NCI-H524 treated with DMSO at 0.1 percent for 48 hours (cell line): ENCODE data around the gene GALM.
"Not testable (repeated sequence)": the region's sequence is repeated elsewhere in the genome, so short reads cannot be mapped to it uniquely, and the experiment has no call there.

ENCODE experiments used
- DNase-seq: peaks from one replicate; lab custom pipeline; 2025; lab: John Stamatoyannopoulos, UW

The GALM gene

DNA sequence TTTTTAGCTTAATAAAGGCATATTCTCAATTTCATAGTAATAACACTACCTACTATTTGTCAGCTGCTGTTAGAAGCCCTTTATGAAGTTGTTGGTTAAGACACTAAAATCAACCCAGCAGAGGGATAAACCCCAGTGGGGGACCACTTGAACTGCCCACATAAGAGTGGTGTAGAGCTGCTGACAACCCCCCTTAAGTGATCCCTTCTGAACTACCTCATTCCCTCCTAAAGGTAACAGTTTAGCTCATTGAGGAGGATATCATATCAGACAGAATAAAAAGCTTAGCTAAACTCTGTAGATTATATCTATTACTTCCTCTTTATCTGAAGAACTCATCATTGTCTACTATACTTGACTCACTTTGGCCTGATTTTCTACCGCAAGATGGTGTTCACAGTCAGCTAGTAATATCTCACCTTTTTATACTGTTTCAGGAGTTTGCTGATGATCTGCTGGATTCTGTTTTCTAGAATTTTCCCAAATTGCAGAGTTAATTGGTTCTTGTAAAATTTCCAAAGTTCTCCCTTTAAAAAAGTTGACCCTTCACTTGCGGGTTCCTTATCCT is 16.2 kb downstream of the GALM start:
- DNase-seq: no peak

DNA sequence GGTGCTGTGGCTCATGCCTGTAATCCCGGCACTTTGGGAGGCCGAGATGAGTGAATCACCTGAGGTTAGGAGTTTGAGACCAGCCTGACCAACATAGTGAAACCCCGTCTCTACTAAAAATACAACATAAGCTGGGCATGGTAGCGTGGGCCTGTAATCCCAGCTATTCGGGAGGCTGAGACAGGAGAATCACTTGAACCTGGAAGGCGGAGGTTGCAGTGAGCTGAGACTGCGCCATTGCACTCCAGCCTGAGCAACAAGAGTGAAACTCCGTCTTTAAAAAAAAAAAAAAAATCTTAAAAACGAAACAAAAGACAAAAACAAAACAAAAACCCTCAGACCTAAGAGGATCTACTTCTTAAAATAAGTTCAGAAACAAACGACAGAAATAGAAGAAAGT is 16.7 kb downstream of the GALM start:
- not testable (repeated sequence) for DNase-seq

DNA sequence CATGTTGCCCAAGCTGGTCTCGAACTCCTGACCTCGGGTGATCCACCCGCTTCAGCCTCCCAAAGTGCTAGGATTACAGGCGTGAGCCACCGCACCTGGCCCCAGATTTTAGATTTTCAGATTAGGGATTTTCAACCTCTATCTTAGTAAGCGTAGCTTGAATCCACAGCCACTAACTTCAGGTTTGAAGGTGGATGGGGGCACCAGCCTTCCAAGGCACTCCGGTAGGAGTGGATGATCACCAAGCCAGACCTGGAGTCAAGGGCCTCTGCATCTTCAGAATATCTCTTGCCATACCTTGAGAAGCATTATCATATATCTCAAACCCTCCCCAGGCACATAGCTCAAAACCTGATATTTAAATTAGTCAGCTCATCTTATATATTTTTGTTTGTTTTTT is 17.9 kb downstream of the GALM start:
- DNase-seq: no peak

DNA sequence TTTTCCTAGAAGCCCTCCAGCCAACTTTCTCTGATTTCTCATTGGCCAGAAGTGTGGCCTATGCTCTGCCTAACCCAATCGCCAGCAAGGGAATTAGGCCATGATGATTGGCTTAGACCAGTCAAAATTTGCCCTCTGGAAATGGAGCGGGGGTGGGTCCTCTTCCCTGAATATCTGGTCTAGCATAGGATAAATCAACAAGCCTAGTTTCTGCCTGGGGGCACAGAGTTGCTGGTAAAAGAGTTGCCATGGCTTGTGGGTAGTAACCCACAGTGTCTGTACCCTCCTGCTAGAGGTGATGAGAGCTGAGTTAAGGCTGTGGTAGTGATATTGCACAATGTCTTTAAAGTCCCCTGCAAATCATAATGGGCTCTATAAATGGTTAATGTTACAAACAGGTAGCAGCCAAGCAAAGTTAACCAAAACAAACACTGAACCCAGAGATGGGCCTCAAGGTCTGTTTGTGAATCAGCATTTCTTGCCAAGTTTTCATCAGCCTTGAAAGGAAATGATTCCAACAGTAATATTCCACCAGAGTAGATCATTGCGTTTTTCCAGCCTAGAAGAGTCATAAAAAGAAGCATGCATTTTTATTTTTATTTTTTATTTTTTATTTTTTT is 19.3 kb downstream of the GALM start:
- DNase-seq: no peak

DNA sequence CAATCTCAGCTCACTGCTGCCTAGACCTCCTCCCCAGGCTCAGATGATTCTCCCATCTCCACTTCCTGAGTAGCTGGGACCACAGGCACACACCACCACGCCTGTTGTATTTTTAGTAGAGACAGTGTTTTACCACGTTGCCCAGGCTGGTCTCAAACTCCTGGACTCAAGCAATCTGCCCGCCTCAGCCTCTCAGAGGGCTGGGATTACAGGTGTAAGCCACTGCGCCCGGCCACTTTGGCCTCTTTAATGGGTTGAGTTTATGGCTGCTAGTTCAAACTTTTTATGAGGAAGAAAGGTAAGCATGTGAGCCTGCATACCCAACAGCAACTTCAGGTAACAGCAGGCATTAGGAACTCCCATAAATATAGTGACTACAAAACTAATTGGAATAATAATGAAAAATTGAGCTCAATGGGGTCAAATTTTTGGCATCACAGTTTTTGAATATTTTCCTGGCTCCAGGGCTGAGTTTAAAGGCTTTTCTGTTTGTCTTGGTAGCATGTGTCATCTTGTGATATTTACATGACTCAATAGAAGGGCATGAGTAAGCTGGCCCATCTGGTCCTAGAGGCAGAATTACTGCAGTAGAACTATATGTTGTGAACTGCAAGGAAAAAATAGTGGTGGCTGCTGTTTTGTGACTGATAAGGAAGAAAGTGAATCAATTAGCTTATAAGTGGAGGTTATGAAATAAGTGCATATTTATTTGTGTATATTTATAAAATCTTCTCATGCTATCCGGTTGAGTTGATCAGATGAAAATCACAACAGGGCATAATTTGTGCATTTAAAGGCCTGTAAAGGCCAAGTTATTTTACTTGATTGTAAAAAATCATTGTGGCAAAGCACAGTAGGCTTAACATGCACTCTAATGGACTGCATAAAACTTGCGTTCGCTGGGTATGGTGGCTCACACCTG is 24.8 kb downstream of the GALM start:
- no peak for DNase-seq

DNA sequence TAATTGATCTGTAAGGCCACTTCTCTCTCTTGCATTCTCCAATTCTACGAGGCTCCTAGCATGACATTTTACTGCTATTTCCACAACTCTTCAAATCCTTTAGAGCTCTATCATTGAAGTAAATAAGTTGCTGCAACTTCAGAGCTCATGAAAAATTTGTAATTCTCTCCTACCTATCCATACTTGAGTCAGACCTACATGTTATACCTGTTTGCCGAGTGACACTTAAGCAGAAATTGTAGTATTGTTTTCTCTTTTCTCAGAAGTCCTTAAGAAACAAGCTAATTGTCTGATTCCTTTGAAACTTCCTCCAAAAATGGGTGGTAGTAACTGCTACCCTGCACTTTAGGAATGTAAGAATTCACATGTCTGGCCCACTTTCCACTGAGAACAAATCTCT is 26.1 kb downstream of the GALM start:
- DNase-seq: no peak

DNA sequence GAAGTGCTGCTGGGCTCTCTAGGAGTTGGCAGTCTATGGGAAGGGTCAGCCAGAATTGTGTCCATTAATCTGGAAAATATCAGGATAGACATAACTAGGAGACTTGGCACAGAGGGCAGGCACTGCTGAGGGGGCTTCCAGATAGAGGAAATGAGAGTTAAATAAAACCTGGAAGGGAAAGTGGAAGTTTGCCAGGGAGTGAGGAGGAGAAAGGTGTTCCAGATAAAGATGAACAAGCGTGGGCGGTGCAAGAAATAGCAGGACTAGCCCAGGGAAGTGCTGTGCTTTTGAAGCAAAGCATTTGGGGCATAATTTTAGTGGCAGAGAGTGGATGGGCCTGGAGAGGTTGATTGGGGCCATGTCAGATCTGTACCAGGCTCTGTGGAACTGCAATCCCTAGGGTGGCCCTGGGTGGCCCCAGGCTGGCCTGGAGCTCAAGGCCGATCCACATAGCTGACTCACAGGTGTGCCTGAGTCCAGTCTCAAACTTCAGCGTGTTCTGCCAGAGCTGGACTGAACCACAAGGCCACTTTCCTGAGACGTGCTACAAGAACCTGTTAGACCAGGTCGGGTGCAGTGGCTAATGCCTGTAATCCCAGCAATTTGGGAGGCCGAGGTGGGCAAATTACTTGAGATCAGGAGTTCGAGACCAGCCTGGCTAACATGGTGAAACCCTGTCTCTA is 26.9 kb downstream of the GALM start:
- no peak for DNase-seq

DNA sequence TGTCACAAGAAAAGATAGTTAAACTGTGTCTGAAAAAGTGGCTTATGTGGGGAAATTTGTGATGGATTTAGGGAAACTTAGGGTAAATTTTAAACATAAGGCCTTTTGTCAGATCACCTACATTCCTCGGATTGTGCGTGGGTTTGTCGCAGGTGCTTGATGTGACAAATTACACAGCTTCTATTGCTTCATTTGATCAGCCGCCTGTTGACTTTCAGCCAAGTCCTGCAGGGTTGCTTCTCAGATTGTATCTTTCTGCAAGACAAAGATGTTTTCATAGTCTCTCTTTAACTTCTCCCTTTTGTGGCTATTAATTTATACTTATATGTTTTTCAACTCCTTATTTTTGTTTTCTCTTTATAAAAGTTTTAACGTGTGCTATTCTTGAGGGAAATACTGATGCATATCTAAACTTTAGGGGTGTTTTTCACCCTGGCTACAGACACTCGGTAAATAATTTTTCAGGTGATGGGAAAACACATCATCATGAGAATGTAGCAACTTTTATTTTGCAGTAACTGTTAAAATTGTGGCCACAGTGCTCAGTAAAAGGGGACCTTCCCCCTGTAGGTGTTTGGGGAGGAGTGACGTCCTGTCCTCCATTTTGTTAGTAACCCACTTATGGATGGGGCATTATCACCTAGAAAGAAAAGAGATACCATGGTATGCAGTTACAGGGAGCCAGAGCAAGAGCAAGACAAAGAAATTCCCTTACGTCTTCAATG is 31.4 kb downstream of the GALM start:
- no peak for DNase-seq

DNA sequence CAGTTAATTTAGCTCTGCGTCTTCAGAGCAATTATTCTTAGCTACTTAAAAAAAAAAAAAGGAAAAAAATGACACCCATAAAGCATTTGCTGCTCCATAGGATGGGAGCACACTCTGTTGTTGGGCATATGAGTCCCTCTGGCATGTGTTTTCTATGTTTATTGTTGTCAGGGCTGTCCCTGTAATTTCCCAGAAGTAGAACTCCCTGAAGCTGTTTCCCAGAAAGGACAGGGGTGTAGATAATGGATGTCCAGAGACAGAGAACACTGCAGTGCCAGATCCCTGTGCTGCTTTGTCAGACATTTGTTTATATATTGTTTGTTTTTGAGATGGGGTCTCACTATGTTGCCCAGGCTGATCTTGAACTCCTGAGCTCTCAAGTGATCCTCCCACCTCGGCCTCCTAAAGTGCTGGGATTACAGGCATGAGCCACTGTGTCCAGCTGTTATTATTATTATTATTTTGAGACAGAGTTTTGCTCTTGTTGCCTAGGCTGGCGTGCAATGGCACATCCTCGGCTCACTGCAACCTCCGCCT is 32.6 kb downstream of the GALM start:
- no peak for DNase-seq

DNA sequence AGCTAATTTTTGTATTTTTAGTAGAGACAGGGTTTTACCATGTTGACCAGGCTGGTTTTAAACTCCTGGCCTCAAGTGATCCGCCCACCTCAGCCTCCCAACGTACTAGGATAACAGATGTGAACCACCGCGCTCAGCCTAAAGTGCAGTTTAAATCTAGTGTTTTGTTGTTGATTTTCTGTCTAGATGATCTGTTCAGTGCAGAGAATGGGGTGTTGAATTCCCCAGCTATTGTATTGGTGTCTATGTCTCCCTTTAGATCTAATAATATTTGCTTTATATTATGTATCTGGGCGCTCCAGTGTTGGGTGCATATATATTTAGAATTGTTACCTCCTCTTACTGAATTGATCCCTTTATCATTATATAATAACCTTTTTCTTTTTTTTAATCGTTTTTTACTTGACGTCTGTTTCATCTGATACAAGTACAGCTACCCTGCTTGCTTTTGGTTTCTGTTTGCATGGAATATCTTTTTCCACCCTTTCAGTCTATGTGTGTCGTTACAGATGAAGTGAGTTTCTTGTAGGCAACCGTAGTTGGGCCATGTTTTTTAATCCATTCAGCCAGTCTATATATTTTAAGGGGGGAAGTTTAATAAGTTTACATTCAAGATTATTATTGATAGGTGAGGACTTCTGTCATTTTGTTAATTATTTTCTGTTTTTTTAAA is 34.3 kb downstream of the GALM start:
- no peak for DNase-seq

DNA sequence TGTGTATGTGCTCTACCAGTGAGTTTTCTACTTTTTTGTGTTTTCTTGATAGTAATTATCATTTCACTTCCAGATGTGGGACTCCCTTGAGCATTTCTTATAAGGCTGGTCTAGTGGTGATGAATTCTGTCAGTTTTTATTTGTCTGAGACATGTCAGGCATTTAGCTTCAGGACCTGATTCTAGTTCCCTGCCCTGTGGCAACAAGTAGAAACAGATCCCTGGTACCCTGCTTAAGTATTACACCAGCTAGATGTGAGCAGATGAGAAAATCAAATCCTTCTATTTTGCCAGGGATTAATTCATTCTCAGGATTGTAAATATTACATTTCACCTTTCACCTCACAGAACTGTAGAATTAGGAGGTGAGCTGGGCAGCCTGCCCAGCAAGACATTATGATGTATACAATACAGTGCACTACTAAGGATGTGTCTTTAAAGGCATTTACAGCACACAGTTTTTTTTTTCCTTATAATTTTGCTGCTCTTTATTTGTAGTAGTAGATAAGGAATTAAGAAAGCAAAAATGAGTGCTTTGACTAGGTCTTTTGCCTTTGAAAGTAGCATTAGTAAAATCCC is 35.1 kb downstream of the GALM start:
- DNase-seq: no peak

DNA sequence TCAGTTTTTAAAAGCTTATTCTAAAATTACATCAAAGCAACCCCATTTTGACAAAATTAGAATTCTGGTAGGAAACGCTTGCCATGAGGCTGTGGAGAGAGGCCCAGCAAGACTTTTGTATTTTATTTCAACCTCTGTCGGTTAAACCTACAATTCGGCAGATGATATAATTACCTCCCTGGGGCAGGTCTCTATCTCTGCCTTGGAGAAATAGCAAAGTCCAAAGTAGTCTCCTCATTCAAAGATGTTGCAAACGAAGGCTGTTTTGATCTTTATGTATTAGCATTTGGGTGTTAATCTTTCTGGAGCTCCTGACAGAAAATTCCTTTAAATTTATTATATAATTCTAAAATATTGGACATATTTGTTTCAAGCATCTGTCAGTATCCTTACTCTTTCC is 35.6 kb downstream of the GALM start:
- no peak for DNase-seq

DNA sequence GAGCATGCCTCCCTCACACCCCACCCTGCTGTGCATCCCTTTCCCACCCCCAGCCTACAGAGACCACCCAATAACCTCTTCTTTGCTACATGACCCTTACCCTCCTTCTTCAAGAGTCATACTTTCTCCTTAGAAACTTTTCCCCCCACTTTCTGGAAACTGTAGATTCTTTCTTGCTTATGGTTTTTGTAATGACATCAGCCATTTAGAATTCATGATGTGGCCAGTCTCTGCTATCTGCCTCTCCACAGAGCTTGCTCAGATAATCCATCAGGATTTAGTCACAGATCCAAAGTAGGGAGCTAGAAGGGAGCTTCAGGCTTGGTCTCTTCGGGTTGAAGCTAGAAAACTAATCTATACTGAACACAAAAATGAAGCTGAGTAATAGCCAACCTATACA is 36.5 kb downstream of the GALM start:
- DNase-seq: no peak

DNA sequence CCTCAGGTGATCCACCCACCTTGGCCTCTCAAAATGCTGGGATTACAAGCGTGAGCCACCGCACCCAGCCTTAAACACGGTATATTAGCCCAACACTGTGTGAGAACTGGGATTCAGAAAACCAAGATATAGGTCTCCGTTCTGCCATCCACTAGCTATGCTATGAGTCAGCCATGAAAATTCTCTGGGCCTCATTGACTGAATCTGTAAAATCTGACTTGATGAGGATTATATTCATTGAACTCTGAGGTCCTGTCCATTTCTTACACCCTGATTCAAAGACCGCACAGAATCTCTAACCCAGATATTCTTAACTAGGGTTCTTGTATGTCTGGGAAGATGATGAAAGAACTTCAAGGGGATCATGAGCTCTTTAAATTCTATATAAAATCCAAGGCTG is 37.4 kb downstream of the GALM start:
- DNase-seq: not testable (repeated sequence)

DNA sequence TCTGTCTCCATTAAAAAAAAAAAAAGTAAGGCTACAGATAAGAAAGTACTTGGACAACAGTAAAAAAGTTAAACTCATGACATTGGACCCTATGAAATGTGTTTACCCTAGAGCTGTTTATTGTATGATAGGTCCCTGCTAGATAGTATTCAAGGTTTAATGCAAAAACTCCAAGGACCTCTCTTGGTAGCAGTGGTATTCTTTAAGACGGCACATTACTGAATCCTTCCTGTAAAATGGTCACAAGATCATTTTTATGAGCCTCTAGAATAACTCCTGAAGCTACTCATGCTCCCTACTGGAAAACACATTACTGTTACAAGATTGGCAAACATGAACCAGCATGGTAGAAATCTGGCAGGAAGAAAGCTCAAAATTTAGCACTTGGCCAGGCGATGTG is 38.8 kb downstream of the GALM start:
- no peak for DNase-seq

DNA sequence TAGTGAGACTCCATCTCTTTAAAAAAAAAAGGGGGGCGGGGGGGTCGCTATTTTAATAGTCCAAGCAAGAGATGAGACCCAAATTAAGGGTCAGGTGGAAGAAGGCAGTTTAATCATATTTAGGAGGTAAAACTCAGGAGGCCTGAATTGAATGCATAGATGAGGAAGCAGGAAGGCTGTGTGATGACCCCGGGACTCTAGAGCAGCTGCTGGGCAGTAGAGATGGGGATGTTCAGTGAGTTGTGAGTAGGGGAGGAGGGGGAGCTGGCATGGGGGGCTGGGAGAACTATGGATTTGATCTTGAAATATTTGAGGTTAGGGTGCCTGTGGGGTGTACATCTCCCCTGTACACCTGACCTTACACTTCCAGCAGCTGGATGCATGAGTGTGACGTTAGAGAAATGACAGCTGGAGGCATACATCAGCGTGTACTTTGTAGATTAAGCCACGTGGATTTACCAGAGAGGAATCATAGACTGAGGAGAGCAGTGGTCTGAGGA is 41.0 kb downstream of the GALM start:
- no peak for DNase-seq

DNA sequence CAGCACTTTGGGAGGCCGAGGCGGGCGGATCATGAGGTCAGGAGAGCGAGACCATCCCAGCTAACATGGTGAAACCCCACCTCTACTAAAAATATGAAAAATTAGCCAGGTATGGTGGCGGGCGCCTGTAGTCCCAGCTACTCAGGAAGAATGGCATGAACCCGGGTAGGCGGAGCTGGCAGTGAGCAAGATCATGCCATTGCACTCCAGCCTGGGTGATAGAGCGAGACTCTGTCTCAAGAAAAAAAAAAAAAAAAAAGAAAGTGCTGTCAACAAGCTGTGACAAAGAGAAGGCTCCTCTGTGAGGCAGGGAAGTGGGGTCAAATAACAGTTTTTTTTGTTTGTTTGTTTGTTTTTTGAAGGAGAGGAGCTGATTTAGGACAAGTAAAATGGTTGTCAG is 42.6 kb downstream of the GALM start:
- not testable (repeated sequence) for DNase-seq

DNA sequence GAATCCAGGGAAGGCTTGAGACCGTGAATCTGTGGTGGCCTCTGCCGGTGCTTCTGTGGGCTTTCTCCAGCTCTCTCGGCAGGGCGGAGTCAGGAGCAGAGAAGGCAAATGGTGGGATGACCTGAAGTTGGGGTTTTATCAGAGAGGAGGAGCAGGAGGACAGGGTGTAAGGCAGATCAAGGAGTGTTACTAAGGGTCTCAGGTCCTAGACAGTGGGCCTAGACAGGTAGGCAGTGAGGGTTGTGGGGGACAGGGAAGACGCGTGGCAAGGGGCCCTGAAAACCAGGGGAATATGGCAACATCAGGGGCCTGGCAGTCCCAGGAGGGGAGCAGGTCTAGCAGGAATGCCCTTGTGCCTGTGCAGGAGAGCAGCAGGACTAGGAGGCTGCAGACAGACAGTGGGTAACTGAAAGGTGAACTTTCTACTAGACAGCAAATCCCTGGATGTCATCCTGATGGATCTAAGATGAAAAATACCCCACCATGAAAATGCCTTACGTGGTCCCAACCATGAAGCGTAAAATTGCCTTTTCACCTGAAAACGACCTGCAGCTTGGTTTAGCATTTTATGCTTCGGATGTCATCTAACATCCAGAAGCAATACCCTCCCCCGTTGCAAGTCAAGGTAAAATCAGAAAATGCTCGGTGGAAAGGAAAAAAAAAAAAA is 43.1 kb downstream of the GALM start:
- no peak for DNase-seq

DNA sequence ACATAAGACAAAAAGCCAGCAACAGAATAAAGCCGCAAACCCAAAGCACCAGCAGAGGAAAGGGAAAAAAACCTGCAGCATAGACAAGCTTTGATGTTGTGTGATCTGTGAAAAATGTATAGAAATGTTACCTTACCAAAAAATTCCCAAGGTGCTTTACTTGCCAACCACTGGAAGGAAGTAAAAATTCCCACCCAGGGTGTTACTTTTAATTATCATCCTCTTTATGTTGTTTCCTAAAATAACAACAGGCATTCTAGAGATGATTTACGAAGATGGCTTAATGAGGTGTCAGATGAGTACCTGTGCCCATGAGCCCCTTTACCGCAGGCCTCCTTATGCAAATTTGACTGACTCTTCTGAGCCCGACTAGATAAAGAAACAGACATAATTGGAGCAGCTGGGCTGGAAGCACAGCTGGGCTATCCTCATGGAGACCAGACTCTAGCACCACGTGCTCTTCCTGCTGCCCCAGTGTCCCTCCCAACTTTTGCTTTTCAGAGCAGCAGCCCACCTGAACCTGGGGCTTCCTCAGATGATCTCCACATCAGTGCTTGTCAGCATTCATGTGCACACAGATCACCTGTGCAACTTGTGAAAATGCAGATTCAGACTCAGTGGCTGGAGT is 43.8 kb downstream of the GALM start:
- DNase-seq: no peak

DNA sequence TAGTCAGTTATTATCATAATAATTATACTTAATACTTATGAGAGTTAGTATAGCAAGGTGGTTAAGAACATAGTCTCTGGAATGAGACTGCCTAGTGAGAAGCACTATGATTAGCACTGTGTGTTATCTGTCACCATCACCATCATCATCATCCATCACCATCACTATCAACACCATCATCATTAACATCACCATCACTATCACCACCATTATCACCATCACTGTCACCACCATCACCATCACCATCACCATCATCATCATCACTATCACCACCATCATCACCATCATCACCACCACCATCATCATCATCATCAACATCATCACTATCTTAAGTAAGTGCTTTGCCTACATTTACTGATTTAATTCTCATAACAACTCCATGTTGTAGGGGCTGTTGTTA is 45.6 kb downstream of the GALM start:
- DNase-seq: no peak
